ELF-1 (cell line): ENCODE data around the gene TMEM209.
"Not testable (repeated sequence)": the region's sequence is repeated elsewhere in the genome, so short reads cannot be mapped to it uniquely, and the experiment has no call there.

Experiments
- DNase-seq: peaks from one replicate; pipeline ENCODE4 v3.0.0-alpha.2; 2016; ENCODE audit warnings: low read depth, low spot score

TMEM209 gene

GRCh38 chr7:130127404-130127803 lies 77.8 kb downstream of the TMEM209 start:
- DNase-seq: no peak

- DNase-seq: not testable (repeated sequence)
These were observed 78.4 kb downstream of the TMEM209 start for GRCh38 chr7:130126840-130127239.

DNA sequence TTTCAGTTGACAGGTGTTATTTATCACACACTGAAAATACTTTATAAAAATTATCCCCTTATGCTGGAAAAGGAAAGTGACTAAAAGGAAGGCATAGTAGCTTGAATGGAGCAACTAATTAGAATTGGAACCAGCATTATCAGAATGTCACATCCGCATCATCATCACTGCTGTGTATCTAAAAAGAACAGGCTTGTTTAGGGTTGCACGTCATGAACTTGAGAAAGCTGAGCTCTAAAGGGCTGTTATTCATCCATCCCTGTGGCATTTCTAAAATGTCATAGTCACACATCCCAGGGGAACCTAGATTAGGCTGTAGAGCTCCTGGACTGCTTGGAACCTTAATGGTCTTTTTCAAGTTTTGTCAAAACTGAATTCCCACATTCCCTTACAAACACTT lies 80.5 kb downstream of the TMEM209 start:
- no peak for DNase-seq

DNA sequence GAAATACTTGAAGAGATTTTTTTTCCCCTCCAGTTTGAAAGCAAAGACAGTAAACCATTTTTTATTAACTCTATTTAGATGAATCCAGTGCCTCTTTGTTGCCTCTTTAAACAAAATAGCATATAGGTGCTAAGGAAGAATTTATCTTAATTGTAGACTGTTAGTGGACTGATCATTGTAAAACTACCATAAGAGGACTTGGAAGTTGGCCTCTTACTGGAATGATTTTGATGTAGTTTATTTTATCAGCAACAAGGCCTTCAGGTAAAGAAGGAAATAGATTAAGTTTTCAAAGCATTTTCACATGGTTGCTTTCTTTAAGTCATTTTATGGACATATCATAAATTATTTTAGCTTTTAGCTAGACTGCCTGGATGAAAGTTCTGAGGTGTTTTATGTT lies 81.7 kb downstream of the TMEM209 start:
- DNase-seq: no peak

DNA sequence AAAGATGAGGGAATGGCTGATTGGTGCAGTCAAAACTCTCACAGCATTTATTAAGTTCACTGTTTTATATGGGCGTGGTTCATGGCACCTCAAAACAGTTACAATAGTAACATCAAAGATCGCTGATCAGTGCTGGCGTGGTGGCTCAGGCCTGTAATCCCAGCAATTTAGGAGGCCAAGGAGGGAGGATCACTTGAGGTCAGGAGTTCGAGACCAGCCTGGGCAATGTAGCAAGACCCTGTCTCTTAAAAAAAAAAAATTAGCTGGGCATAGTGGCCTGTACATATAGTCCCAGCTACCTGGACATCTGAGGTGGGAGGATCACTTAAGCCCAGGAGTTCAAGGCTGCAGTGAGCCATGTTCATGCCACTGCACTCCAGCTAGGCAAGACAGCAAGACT lies 86.4 kb downstream of the TMEM209 start:
- DNase-seq: no peak

GRCh38 chr7:130118294-130118693 lies 86.9 kb downstream of the TMEM209 start:
- no peak for DNase-seq

DNA sequence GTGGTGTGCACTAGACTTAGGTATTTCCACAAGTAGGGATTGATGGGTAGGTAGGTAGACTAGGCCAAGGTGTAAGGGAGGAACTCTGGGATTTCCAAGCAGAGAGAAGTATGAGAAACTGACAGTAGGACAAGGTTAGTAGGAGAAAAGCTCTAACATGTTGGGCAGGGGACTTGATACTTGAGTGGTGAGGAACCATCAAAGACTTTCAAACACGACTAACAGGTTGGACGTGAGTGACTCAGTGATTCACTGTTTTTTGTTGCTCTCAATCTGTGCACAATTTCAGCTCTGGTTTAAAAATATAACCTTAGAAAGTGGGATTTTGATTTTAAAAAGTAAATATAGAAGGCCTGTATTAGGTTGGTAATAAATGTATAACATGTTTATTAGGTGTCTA lies 90.4 kb downstream of the TMEM209 start:
- no peak for DNase-seq
